Esophagus muscularis mucosa (tissue), 3 donors: ENCODE data around the gene THTPA.
"Not testable (repeated sequence)": the region's sequence is repeated elsewhere in the genome, so short reads cannot be mapped to it uniquely, and the experiment has no call there.

Source experiments
- POLR2A ChIP-seq: fragments of 450-650 bp; IDR thresholded peaks from one replicate; pipeline ENCODE4 v1.6.1; 2017; ENCODE audit warnings: antibody characterized with exemption, moderate library complexity, mild to moderate bottlenecking, low read depth
- POLR2AphosphoS5 ChIP-seq, 2 donors: sonication (generic); formaldehyde crosslinking; IDR thresholded peaks; one replicate each; pipeline ENCODE4 v1.6.1; 2017; ENCODE audit warnings: antibody characterized with exemption in 2 of 2
- TF ChIP-seq, protein P1 (sequence below), 3 experiments: fragments of 200-600 bp in 2 of 3; fragments of 450-650 bp in 1 of 3; sonication (generic) in 2 of 3; IDR thresholded peaks; one replicate each; pipeline ENCODE4 v1.5.1; 2017 to 2019; ENCODE audit warnings: antibody characterized with exemption in 3 of 3, mild to moderate bottlenecking in 2 of 3, moderate library complexity in 1 of 3

DNA sequence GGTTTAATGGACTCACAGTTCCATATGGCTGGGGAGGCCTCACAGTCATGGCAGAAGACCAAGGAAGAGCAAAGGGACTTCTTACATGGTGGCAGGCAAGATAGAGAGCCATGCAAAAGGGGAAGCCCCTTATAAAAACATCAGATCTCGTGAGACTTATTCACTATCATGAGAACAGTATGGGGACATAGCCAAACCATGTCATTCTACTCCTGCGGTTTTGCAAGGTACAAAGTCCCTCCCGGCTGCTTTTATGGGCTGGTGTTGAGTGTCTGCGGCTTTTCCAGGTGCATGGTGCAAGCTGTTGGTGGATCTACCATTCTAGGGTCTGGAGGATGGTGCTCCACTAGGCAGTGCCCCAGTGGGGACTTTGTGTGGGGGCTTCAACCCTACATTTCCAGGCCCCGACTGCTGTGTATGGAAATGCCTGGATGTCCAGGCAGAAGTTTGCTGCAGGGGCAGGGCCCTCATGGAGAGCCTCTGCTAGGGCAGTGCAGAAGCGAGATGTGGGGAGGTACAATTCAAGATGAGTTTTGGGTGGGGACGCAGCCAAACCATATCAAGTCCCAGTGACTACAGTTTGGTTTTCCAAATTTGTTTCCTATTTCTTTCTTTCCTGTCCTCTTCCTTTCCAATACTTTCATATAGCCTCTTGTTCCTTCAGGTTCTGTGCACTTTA lies 53.5 kb downstream of the THTPA start:
- TF ChIP-seq, protein P1, sequence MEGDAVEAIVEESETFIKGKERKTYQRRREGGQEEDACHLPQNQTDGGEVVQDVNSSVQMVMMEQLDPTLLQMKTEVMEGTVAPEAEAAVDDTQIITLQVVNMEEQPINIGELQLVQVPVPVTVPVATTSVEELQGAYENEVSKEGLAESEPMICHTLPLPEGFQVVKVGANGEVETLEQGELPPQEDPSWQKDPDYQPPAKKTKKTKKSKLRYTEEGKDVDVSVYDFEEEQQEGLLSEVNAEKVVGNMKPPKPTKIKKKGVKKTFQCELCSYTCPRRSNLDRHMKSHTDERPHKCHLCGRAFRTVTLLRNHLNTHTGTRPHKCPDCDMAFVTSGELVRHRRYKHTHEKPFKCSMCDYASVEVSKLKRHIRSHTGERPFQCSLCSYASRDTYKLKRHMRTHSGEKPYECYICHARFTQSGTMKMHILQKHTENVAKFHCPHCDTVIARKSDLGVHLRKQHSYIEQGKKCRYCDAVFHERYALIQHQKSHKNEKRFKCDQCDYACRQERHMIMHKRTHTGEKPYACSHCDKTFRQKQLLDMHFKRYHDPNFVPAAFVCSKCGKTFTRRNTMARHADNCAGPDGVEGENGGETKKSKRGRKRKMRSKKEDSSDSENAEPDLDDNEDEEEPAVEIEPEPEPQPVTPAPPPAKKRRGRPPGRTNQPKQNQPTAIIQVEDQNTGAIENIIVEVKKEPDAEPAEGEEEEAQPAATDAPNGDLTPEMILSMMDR (IDR thresholded peaks at IDR 0.05): not testable (repeated sequence)
- not testable (repeated sequence) for TF ChIP-seq POLR2A; POLR2AphosphoS5 (IDR thresholded peaks at IDR 0.05)
